Rectal smooth muscle tissue (tissue), 1 donor: ENCODE results near the gene PKLR.
"Not testable (repeated sequence)": the region's sequence is repeated elsewhere in the genome, so short reads cannot be mapped to it uniquely, and the experiment has no call there.

Experiments
- H3K27ac ChIP-seq: one replicate; pipeline ENCODE4 v1.7.0; 2013; ENCODE audit warnings: low read depth, low read length, inconsistent platforms
- H3K27me3 ChIP-seq: one replicate; pipeline ENCODE4 v1.7.0; 2013; ENCODE audit warnings: low read length; ENCODE audit not compliant: control insufficient read depth, insufficient read depth
- H3K36me3 ChIP-seq: one replicate; pipeline ENCODE4 v1.7.0; 2013; ENCODE audit warnings: low read length; ENCODE audit not compliant: control insufficient read depth, insufficient read depth
- H3K4me1 ChIP-seq: one replicate; pipeline ENCODE4 v1.7.0; 2013; ENCODE audit warnings: low read length; ENCODE audit not compliant: control insufficient read depth, insufficient read depth
- H3K4me3 ChIP-seq: one replicate; pipeline ENCODE4 v1.7.0; 2013; ENCODE audit warnings: low read length
- H3K9ac ChIP-seq: one replicate; pipeline ENCODE4 v1.7.0; 2013; ENCODE audit warnings: low read length

Gene PKLR

GRCh38 chr1:155301342-155301841 lies at the start of gene PKLR:
TSS of gene PKLR (minus strand) at chr1:155301438. CDS start at chr1:155301395, 43 bp downstream.
- H3K27ac ChIP-seq = no peak within 1 kb of the TSS
- no peaks in the 10 kb centered on the region for H3K4me1 ChIP-seq
- no peaks in the 10 kb centered on the region for H3K27me3 ChIP-seq
- no peak within 1 kb of the TSS for H3K9ac ChIP-seq
- no peaks in the 10 kb centered on the region for H3K36me3 ChIP-seq
- H3K4me3 ChIP-seq = no peak within 1 kb of the TSS

- H3K4me1 ChIP-seq = no peaks in the 10 kb centered on the region
- H3K27me3 ChIP-seq = no peaks in the 10 kb centered on the region
- H3K9ac ChIP-seq = no peak overlapping the region
- H3K27ac ChIP-seq = no peak overlapping the region
- H3K36me3 ChIP-seq = peaks cover 45% of the 10 kb centered on the region
- no peak overlapping the region for H3K4me3 ChIP-seq
Observed at GRCh38 chr1:155342842-155343241, 41.6 kb upstream of the PKLR start.

DNA sequence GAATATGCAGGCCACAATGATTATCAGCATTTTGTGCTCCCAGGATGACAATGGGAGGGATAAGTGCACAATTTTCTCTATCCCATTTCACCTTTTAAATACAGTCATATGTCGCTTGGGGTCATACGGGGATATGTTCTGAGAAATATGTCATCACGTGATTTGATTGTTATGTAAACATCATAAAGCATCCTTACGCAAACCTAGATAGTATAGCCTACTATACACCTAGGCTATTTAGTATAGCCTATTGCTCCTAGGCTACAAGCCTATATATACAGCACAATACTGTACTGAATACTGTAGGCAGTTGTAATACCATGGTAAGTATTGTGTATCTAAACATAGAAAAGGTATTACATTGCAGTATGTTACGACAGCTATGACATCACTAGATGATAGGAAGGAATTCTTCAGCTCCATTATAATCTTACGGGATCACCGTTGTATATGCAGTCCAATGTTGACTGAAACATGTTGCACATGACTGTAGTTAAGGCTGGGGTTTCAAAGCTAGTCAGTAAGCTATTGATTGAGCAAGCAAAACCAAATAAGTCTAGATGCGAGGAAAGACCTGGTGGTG lies 38.4 kb upstream of the PKLR start:
- Histone ChIP-seq H3K4me3 (no peak overlapping the region), H3K9ac (no peak overlapping the region), H3K27ac (no peak overlapping the region), H3K4me1 (no peaks in the 10 kb centered on the region), H3K27me3 (no peaks in the 10 kb centered on the region), H3K36me3 (peaks cover 40% of the 10 kb centered on the region)

DNA sequence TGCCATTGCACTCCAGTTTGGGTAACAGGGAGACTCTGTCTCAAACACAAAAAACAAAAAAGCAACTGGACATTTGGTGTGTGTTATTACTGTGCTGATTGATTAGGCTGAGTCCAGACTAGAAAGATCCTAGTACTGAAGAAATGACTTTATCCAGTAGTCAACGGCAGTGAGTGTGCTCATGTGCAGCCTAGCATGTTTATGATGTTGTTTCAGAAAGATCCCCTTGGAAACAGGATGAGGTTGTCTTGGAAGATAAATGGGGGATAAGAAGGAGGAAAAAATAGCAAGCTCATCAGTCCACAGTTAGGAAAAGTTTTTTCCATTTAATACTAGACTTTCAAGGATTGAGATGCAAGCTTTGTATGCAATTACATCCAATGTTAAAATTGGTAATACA lies 33.7 kb upstream of the PKLR start:
- Histone ChIP-seq H3K4me1 (no peaks in the 10 kb centered on the region), H3K27ac (no peak overlapping the region), H3K36me3 (peaks cover 29% of the 10 kb centered on the region), H3K9ac (no peak overlapping the region), H3K4me3 (no peak overlapping the region), H3K27me3 (no peaks in the 10 kb centered on the region)

- H3K9ac ChIP-seq = peak overlapping the region; percentile 21
- no peak overlapping the region for H3K4me3 ChIP-seq
- H3K27ac ChIP-seq = no peak overlapping the region
- H3K36me3 ChIP-seq = peaks cover 10% of the 10 kb centered on the region
- H3K4me1 ChIP-seq = peaks cover 4% of the 10 kb centered on the region
- no peaks in the 10 kb centered on the region for H3K27me3 ChIP-seq
Observed at GRCh38 chr1:155329980-155330598, 28.9 kb upstream of the PKLR start.

- not testable (repeated sequence) for H3K27me3 ChIP-seq, H3K27ac ChIP-seq
- peaks cover 10% of the 10 kb centered on the region for H3K36me3 ChIP-seq
Observed at GRCh38 chr1:155328856-155329255, 27.6 kb upstream of the PKLR start.

GRCh38 chr1:155327981-155328380 lies 26.7 kb upstream of the PKLR start:
- Histone ChIP-seq H3K4me1 (peaks cover 4% of the 10 kb centered on the region), H3K27ac (no peak overlapping the region), H3K4me3 (no peak overlapping the region), H3K27me3 (no peaks in the 10 kb centered on the region), H3K36me3 (peaks cover 10% of the 10 kb centered on the region), H3K9ac (no peak overlapping the region)

More at GRCh38 chr1:155328856-155329255, 27.6 kb upstream of the PKLR start:
- not testable (repeated sequence) for H3K4me1 ChIP-seq, H3K9ac ChIP-seq, H3K4me3 ChIP-seq

GRCh38 chr1:155326631-155327037 lies 25.4 kb upstream of the PKLR start:
- no peak overlapping the region for H3K27ac ChIP-seq
- no peak overlapping the region for H3K4me3 ChIP-seq
- H3K9ac ChIP-seq = no peak overlapping the region
- peaks cover 12% of the 10 kb centered on the region for H3K4me1 ChIP-seq
- H3K27me3 ChIP-seq = no peaks in the 10 kb centered on the region
- H3K36me3 ChIP-seq = peaks cover 10% of the 10 kb centered on the region

DNA sequence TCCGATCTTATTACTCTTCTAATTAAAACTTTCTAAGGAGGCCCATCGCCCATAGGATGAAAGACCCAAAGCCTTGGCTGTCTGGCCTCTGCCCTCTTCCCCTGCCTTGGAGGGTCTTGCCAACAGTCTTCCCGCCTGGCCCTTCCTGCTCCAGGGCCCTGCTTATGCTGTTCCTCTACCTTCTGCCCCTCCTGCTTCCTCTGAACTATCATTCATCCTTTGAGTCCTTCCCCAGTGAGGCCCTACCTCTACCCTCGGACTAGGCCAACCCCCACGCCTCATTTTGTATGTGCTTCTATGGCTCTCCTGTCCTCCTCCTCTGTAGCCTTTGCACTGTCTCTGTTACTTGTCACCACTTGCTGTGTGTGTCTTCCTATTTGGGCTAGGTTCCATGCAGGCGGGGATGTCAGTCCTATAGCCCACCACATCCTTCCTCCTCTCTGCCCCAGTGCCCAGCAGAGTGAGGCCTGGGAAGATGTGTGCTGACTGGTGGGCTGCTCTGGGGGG lies 24.8 kb upstream of the PKLR start:
- Histone ChIP-seq H3K36me3 (peaks cover 10% of the 10 kb centered on the region), H3K27me3 (no peaks in the 10 kb centered on the region), H3K4me3 (peak overlapping the region; percentile 94), H3K4me1 (peaks cover 17% of the 10 kb centered on the region), H3K27ac (no peak overlapping the region), H3K9ac (no peak overlapping the region)

DNA sequence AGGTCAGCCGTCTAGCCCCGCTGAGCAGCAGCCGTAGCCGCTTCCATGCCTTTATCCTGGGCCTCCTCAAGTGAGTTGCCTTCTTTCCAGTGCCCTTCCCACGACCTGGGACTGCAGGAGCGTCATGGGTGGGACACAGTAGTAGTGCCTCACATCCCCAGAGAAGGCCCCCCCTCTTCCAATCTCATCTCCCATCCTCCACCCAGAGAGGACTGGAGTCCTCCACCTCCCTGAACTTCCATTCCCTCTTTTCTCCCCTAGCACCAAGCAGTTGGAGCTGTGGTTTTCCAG lies 24.3 kb upstream of the PKLR start:
- Histone ChIP-seq H3K4me1 (peaks cover 17% of the 10 kb centered on the region), H3K4me3 (peak overlapping the region; percentile 94), H3K9ac (no peak overlapping the region), H3K27me3 (no peaks in the 10 kb centered on the region), H3K27ac (no peak overlapping the region), H3K36me3 (peaks cover 9% of the 10 kb centered on the region)

- Histone ChIP-seq H3K27ac (peak overlapping the region; percentile 73), H3K9ac (peak overlapping the region; percentile 75), H3K4me1 (peaks cover 20% of the 10 kb centered on the region), H3K27me3 (no peaks in the 10 kb centered on the region), H3K4me3 (peak overlapping the region; percentile 94), H3K36me3 (peaks cover 3% of the 10 kb centered on the region)
Observed at GRCh38 chr1:155324717-155325602, 23.7 kb upstream of the PKLR start.

DNA sequence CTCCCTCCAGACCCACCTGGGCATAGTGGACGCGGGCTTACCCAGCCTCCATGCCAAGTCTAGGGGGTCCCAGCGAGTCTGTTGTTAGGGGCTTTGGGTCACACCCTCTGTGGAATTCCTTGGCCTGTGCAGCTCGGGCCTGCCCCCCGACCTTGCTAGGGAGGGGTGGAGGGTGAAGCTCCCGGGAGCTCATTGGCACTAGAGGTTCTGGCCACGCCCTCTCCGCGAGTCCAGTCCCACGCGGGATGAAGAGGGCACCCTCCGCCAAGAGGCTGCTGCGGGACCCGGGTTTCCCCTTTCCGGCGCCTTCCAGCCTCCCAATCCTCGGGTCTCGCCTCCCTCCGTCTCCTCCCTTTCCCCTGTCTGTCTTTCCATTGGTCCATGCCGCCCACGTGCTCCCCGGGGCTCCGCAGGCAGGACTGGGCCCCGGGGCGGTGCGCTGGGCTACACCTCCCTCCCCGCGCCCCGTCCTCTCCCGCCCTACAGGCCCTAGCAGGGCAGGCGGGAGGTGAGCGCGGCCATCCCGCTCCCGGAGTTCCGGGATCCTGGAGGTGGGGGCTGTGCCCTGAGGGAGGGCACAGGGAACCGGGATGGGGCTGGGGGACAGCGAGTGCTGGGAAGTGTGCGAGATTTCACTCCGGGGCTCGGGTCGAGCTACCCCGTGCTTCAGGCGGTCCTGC lies 22.9 kb upstream of the PKLR start:
- H3K36me3 ChIP-seq = peaks cover 2% of the 10 kb centered on the region
- no peaks in the 10 kb centered on the region for H3K27me3 ChIP-seq
- peak overlapping the region; percentile 94 for H3K4me3 ChIP-seq
- peak overlapping the region; percentile 93 for H3K27ac ChIP-seq
- H3K4me1 ChIP-seq = peaks cover 20% of the 10 kb centered on the region
- peak overlapping the region; percentile 75 for H3K9ac ChIP-seq
